HepG2 (cell line): Measurements from ENCODE around the gene CDC42EP4. TPM values are rescaled to one million over a fixed set of nuclear protein-coding genes. Genes with fewer than 3 reads are reported as not detected.
A peak's percentile ranks its signal among the peaks of the same experiment; 100 is the strongest.

Experiments
- ATAC-seq: fragments of 200-7000 bp; cut with Tn5 transposase; 3 replicates; pipeline ENCODE4 v1.9.1; 2020; ENCODE audit warnings: mild to moderate bottlenecking, moderate library complexity
- BruUV-seq: library from RNA; stranded (reverse); fragments of 400-500 nt; replicated peaks from 2 replicates; lab custom pipeline; 2021; lab: Mats Ljungman, UMichigan
- CTCF ChIA-PET: fragments of 300-600 bp; formaldehyde crosslinking; extraction: SDS; loops from one replicate; lab custom pipeline; 2021; ENCODE audit warnings: low total read pairs, inconsistent platforms, low intra/inter-chr PET ratio; lab: Yijun Ruan, JAX
- POLR2A ChIA-PET: fragments of 350-600 bp; sonication (Branson Sonifier 250); formaldehyde crosslinking; loops from one replicate; lab custom pipeline; 2020; ENCODE audit warnings: antibody characterized with exemption, inconsistent platforms; lab: Yijun Ruan, JAX
- DNase-seq: peaks from one replicate; pipeline ENCODE4 v3.0.0-alpha.2; 2015; ENCODE audit warnings: low spot score
- FAIRE-seq: peaks from 3 replicates; lab custom pipeline; 2011; peaks lifted over from hg19 to GRCh38; lab: Jason Lieb, UNC
- H2AFZ ChIP-seq: one replicate; pipeline ENCODE4 v1.6.1; 2011; ENCODE audit warnings: low read length, inconsistent platforms
- H3K27ac ChIP-seq: fragments of 300-600 bp; 3 replicates; pipeline ENCODE4 v1.8.0; 2011; ENCODE audit warnings: mixed run types, mild to moderate bottlenecking, mixed read lengths, low read length, inconsistent platforms; ENCODE audit not compliant: insufficient read depth; ENCODE audit errors: extremely low read length
- H3K27me3 ChIP-seq, 2 experiments: fragments of 200-600 bp in 1 of 2; 2 replicates in 1 of 2; 3 replicates in 1 of 2; pipeline versions ENCODE4 v1.6.0 to v1.8.0; 2011; ENCODE audit warnings: low read length in 2 of 2, mild to moderate bottlenecking in 2 of 2, moderate library complexity in 2 of 2, inconsistent platforms in 1 of 2; ENCODE audit not compliant: insufficient read depth in 2 of 2, control insufficient read depth in 1 of 2
- H3K36me3 ChIP-seq, 2 experiments: fragments of 200-600 bp in 1 of 2; replicated peaks in 1 of 2; 2 replicates in 1 of 2; 3 replicates in 1 of 2; pipeline versions ENCODE4 v1.5.1 to v1.8.0; 2011; ENCODE audit warnings: low read length in 2 of 2, inconsistent platforms in 1 of 2; ENCODE audit not compliant: insufficient read depth in 2 of 2, control insufficient read depth in 1 of 2
- H3K4me1 ChIP-seq: 2 replicates; pipeline ENCODE4 v1.5.1; 2012; ENCODE audit warnings: low read length, inconsistent platforms; ENCODE audit not compliant: insufficient read depth
- H3K4me2 ChIP-seq: 2 replicates; pipeline ENCODE4 v1.6.0; 2011; ENCODE audit warnings: low read depth, low read length, inconsistent platforms
- H3K4me3 ChIP-seq, 3 experiments: fragments of 200-600 bp in 1 of 3; sonication (generic), shearing (Covaris generic) in 1 of 3; replicated peaks in 1 of 3; 2 replicates each; pipeline ENCODE4 v1.5.1; 2011 to 2016; ENCODE audit warnings: low read length in 3 of 3, inconsistent platforms in 2 of 3, low read depth in 2 of 3, mild to moderate bottlenecking in 2 of 3, control low read depth in 1 of 3, mixed read lengths in 1 of 3; ENCODE audit not compliant: insufficient read depth in 1 of 3
- H3K79me2 ChIP-seq: one replicate; pipeline ENCODE4 v1.6.1; 2011; ENCODE audit warnings: low read length, inconsistent platforms; ENCODE audit not compliant: insufficient read depth
- H3K9ac ChIP-seq: 2 replicates; pipeline ENCODE4 v1.6.0; 2011; ENCODE audit warnings: mild to moderate bottlenecking, low read depth, low read length, inconsistent platforms; ENCODE audit not compliant: insufficient read depth
- H3K9me3 ChIP-seq: 2 replicates; pipeline ENCODE4 v1.5.1; 2012; ENCODE audit warnings: mild to moderate bottlenecking, low read length
- H4K20me1 ChIP-seq: 2 replicates; pipeline ENCODE4 v1.6.0; 2011; ENCODE audit warnings: inconsistent platforms, mild to moderate bottlenecking, low read length, moderate library complexity; ENCODE audit not compliant: insufficient read depth
- AGO2 ChIP-seq: fragments of 200-400 bp; formaldehyde crosslinking; optimal IDR thresholded peaks from 2 replicates; pipeline ENCODE3; 2017; ENCODE audit warnings: mild to moderate bottlenecking, low read depth, low read length, moderate library complexity
- BCL6 ChIP-seq: IDR thresholded peaks from 2 replicates; pipeline ENCODE4 v1.6.1; 2016; ENCODE audit warnings: missing genetic modification reagents, missing compliant biosample characterization
- BORCS8-MEF2B ChIP-seq: sonication (generic); formaldehyde crosslinking; IDR thresholded peaks from 2 replicates; pipeline ENCODE4 v1.8.0; 2022; ENCODE audit warnings: mild to moderate bottlenecking, missing genetic modification reagents
- EED ChIP-seq: sonication (generic); formaldehyde crosslinking; IDR thresholded peaks from 2 replicates; pipeline ENCODE4 v1.5.0; 2020; ENCODE audit warnings: mild to moderate bottlenecking, missing genetic modification reagents
- FOXO1 ChIP-seq: sonication (generic); formaldehyde crosslinking; IDR thresholded peaks from 2 replicates; pipeline ENCODE4 v1.4.0; 2020; ENCODE audit warnings: missing genetic modification reagents
- HES4 ChIP-seq: sonication (generic); formaldehyde crosslinking; IDR thresholded peaks from 2 replicates; pipeline ENCODE4 v1.9.0; 2021; ENCODE audit warnings: mild to moderate bottlenecking, missing genetic modification reagents, borderline replicate concordance
- MATR3 ChIP-seq: sonication (generic); formaldehyde crosslinking; IDR thresholded peaks from 2 replicates; pipeline ENCODE4 v1.4.0; 2020; ENCODE audit warnings: missing genetic modification reagents
- TRIM24 ChIP-seq: sonication (generic); formaldehyde crosslinking; IDR thresholded peaks from 2 replicates; pipeline ENCODE4 v1.8.0; 2022; ENCODE audit warnings: mild to moderate bottlenecking, missing genetic modification reagents
- ZBTB1 ChIP-seq: sonication (generic); formaldehyde crosslinking; IDR thresholded peaks from 2 replicates; pipeline ENCODE4 v1.4.0; 2020; ENCODE audit warnings: missing genetic modification reagents, borderline replicate concordance
- ZMYM4 ChIP-seq: sonication (generic); formaldehyde crosslinking; IDR thresholded peaks from 2 replicates; pipeline ENCODE4 v1.8.1; 2023; ENCODE audit warnings: mild to moderate bottlenecking, missing genetic modification reagents
- ZNF12 ChIP-seq: sonication (generic); formaldehyde crosslinking; IDR thresholded peaks from 2 replicates; pipeline ENCODE4 v1.5.0; 2020; ENCODE audit warnings: missing genetic modification reagents
- ZNF672 ChIP-seq: sonication (generic); formaldehyde crosslinking; IDR thresholded peaks from 2 replicates; pipeline ENCODE4 v1.8.1; 2022; ENCODE audit warnings: missing genetic modification reagents
- WGBS: methylation state at CpG from one replicate; pipeline ENCODE4 v1.1.6; 2017; ENCODE audit warnings: low lambda C conversion rate; 5-methylcytosine and 5-hydroxymethylcytosine counted together
- in situ Hi-C: cut with HindIII; loops from 2 replicates; pipeline ENCODE4 v1.10.0; 2017; ENCODE audit warnings: low pct_unique_long_range_greater_than_20kb; ENCODE audit not compliant: extremely low pct_ligation_motif_present
- intact Hi-C: fragments of 100-400 bp; cut with micrococcal nuclease; formaldehyde crosslinking; loops from one replicate; pipeline ENCODE4 v1.10.0; 2022; ENCODE audit not compliant: unreplicated experiment
- polyA plus RNA-seq, 8 experiments: library from polyadenylated mRNA; depleted of rRNA in 3 of 8; stranded (reverse) in 7 of 8; unstranded in 1 of 8; fragments of >200 nt; fragmentation: Illumina TruSeq in 4 of 8; extraction: Trizol in 4 of 8; gene quantifications; 2 replicates each; pipeline versions ENCODE4 v1.2.1 to v1.2.3, GENCODE V29; 2011 to 2016; ENCODE audit warnings: low read depth in 4 of 8, missing spikeins in 1 of 8, mixed read lengths in 1 of 8; ENCODE audit not compliant: insufficient read depth in 1 of 8
- total RNA-seq, 5 experiments: library from RNA; depleted of rRNA; stranded (reverse); fragments of >200 nt; fragmentation: Illumina TruSeq; extraction: Trizol; gene quantifications; 2 replicates each; pipeline ENCODE4 v1.2.3, GENCODE V29; 2016; ENCODE audit warnings: low read depth in 1 of 5
- TF ChIP-seq, protein P1 (sequence below): sonication (generic); formaldehyde crosslinking; IDR thresholded peaks from 2 replicates; pipeline ENCODE4 v1.9.0; 2022; ENCODE audit warnings: low read depth, missing genetic modification reagents
- TF ChIP-seq, protein P2 (sequence below): sonication (generic); formaldehyde crosslinking; IDR thresholded peaks from 2 replicates; pipeline ENCODE4 v1.5.1; 2020; ENCODE audit warnings: mild to moderate bottlenecking, missing genetic modification reagents, moderate library complexity
- TF ChIP-seq, protein P3 (sequence below): sonication (generic); formaldehyde crosslinking; IDR thresholded peaks from 2 replicates; pipeline ENCODE4 v1.4.0; 2020; ENCODE audit warnings: mild to moderate bottlenecking, missing genetic modification reagents
- TF ChIP-seq, protein P4 (sequence below): sonication (generic); formaldehyde crosslinking; IDR thresholded peaks from 2 replicates; pipeline ENCODE4 v1.8.1; 2023; ENCODE audit warnings: mild to moderate bottlenecking, missing genetic modification reagents

CDC42EP4 gene
- total and polyA plus RNA-seq, 2 of the 13 experiments (the other 11 are each of a cell fraction or from before 2014, with no cell fraction given), result 19.0 to 54.0 TPM

DNA sequence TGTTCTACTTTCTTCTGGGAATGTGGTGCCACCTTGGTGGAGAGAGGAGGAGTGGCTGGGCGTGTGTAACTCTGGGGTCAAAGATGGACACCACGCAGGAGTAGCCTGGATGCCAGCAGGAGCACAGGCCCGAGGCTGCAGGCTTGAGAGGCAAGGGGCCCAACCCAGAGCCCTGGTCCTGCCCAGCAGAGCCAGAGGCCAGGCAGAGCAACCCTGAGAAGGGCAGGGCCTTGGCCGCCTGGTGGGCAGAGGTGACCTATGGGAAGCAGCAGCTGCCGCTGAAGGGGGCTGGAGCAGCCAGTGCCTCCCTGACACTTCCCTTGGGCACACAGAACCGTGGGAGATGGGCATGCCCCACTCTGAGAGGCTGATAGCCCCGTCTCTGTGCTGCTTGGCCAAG is 32.1 kb downstream of the CDC42EP4 start:
- Histone ChIP-seq H3K4me2 (no peak overlapping the region), H3K27ac (no peak overlapping the region), H4K20me1 (no peaks in the 10 kb centered on the region), H3K27me3 (no peaks in the 10 kb centered on the region), H3K4me1 (peaks cover 38% of the 10 kb centered on the region), H3K4me3 (no peak overlapping the region), H2AFZ (no peak overlapping the region), H3K9me3 (no peaks in the 10 kb centered on the region), H3K36me3 (peaks cover 3 to 12% of the 10 kb centered on the region in 2 experiments; a peak in 4 of 5 replicates), H3K9ac (no peak overlapping the region), H3K79me2 (no peaks in the 10 kb centered on the region)
- no peak for DNase-seq
- in situ Hi-C loops, result loop anchor here (25.0 kb wide), 1 partner anchor 1158 kb away; the partner anchor contains the start of gene GPRC5C
- ChIA-PET CTCF (no interaction called here), POLR2A (interaction anchor here (1.1 to 2.6 kb wide), 2 partner anchors 9 to 30 kb away, joined by 4 to 32 read pairs; no protein-coding TSS in a partner anchor)
- no peak for FAIRE-seq
- WGBS, result 76% methylated on average over 5 of the region's 7 CpGs
- peak; percentile 4; the same call in 1 of the 3 replicates for ATAC-seq
- intact Hi-C loops, result no loop called here
- BruUV-seq, result no TSS peak
- no peak for TF ChIP-seq ZNF672
- TF ChIP-seq, protein P1, sequence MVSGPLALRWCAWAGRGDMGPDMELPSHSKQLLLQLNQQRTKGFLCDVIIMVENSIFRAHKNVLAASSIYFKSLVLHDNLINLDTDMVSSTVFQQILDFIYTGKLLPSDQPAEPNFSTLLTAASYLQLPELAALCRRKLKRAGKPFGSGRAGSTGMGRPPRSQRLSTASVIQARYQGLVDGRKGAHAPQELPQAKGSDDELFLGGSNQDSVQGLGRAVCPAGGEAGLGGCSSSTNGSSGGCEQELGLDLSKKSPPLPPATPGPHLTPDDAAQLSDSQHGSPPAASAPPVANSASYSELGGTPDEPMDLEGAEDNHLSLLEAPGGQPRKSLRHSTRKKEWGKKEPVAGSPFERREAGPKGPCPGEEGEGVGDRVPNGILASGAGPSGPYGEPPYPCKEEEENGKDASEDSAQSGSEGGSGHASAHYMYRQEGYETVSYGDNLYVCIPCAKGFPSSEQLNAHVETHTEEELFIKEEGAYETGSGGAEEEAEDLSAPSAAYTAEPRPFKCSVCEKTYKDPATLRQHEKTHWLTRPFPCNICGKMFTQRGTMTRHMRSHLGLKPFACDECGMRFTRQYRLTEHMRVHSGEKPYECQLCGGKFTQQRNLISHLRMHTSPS (CRISPR knock-in tag), result peak; percentile 25; the same call in 1 of the 2 replicates
- TF ChIP-seq, protein P2, sequence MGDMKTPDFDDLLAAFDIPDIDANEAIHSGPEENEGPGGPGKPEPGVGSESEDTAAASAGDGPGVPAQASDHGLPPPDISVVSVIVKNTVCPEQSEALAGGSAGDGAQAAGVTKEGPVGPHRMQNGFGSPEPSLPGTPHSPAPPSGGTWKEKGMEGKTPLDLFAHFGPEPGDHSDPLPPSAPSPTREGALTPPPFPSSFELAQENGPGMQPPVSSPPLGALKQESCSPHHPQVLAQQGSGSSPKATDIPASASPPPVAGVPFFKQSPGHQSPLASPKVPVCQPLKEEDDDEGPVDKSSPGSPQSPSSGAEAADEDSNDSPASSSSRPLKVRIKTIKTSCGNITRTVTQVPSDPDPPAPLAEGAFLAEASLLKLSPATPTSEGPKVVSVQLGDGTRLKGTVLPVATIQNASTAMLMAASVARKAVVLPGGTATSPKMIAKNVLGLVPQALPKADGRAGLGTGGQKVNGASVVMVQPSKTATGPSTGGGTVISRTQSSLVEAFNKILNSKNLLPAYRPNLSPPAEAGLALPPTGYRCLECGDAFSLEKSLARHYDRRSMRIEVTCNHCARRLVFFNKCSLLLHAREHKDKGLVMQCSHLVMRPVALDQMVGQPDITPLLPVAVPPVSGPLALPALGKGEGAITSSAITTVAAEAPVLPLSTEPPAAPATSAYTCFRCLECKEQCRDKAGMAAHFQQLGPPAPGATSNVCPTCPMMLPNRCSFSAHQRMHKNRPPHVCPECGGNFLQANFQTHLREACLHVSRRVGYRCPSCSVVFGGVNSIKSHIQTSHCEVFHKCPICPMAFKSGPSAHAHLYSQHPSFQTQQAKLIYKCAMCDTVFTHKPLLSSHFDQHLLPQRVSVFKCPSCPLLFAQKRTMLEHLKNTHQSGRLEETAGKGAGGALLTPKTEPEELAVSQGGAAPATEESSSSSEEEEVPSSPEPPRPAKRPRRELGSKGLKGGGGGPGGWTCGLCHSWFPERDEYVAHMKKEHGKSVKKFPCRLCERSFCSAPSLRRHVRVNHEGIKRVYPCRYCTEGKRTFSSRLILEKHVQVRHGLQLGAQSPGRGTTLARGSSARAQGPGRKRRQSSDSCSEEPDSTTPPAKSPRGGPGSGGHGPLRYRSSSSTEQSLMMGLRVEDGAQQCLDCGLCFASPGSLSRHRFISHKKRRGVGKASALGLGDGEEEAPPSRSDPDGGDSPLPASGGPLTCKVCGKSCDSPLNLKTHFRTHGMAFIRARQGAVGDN, result peak; percentile 38
- 0 out of 2 replicates have a peak, but pooled peaks have one; percentile 30 for TF ChIP-seq FOXO1 (CRISPR knock-in tag)
- TF ChIP-seq HES4, result no peak
- TF ChIP-seq TRIM24 (CRISPR knock-in tag), result 0 out of 2 replicates have a peak, but pooled peaks have one; percentile 26
- TF ChIP-seq ZMYM4 (CRISPR knock-in tag), result 0 out of 2 replicates have a peak, but pooled peaks have one; percentile 23
- peak; percentile 89 for TF ChIP-seq AGO2
- TF ChIP-seq EED (CRISPR knock-in tag), result peak; percentile 58; the same call in 1 of the 2 replicates
- TF ChIP-seq, protein P3, sequence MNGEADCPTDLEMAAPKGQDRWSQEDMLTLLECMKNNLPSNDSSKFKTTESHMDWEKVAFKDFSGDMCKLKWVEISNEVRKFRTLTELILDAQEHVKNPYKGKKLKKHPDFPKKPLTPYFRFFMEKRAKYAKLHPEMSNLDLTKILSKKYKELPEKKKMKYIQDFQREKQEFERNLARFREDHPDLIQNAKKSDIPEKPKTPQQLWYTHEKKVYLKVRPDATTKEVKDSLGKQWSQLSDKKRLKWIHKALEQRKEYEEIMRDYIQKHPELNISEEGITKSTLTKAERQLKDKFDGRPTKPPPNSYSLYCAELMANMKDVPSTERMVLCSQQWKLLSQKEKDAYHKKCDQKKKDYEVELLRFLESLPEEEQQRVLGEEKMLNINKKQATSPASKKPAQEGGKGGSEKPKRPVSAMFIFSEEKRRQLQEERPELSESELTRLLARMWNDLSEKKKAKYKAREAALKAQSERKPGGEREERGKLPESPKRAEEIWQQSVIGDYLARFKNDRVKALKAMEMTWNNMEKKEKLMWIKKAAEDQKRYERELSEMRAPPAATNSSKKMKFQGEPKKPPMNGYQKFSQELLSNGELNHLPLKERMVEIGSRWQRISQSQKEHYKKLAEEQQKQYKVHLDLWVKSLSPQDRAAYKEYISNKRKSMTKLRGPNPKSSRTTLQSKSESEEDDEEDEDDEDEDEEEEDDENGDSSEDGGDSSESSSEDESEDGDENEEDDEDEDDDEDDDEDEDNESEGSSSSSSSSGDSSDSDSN (CRISPR knock-in tag), result 0 out of 2 replicates have a peak, but pooled peaks have one; percentile 30
- TF ChIP-seq MATR3, result no peak
- TF ChIP-seq, protein P4, sequence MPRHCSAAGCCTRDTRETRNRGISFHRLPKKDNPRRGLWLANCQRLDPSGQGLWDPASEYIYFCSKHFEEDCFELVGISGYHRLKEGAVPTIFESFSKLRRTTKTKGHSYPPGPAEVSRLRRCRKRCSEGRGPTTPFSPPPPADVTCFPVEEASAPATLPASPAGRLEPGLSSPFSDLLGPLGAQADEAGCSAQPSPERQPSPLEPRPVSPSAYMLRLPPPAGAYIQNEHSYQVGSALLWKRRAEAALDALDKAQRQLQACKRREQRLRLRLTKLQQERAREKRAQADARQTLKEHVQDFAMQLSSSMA (CRISPR knock-in tag), result 0 out of 2 replicates have a peak, but pooled peaks have one; percentile 42
- TF ChIP-seq ZBTB1, result 0 out of 2 replicates have a peak, but pooled peaks have one; percentile 40
- 0 out of 2 replicates have a peak, but pooled peaks have one; percentile 41 for TF ChIP-seq BORCS8-MEF2B (CRISPR knock-in tag)
- TF ChIP-seq ZNF12, result no peak
- TF ChIP-seq BCL6 (CRISPR knock-in tag), result no peak
